Type B pancreatic cell (in vitro differentiated cells): ENCODE data around the gene CNTN4. TPM values are rescaled to one million over a fixed set of nuclear protein-coding genes. Genes with fewer than 3 reads are reported as not detected.
"Not testable (repeated sequence)": the region's sequence is repeated elsewhere in the genome, so short reads cannot be mapped to it uniquely, and the experiment has no call there.

Source experiments
- DNase-seq: peaks from one replicate; pipeline ENCODE4 v3.0.0; 2021; ENCODE audit warnings: mixed read lengths; ENCODE audit not compliant: unreplicated experiment; ENCODE audit errors: extremely low spot score
- H3K27ac Mint-ChIP-seq: 2 replicates; pipeline ENCODE4 v1.8.0; 2021; ENCODE audit warnings: mild to moderate bottlenecking, mixed read lengths
- H3K27me3 Mint-ChIP-seq: 2 replicates; pipeline ENCODE4 v1.8.0; 2021; ENCODE audit warnings: mixed read lengths
- H3K36me3 Mint-ChIP-seq: 2 replicates; pipeline ENCODE4 v1.8.0; 2021; ENCODE audit warnings: mixed read lengths
- H3K4me1 Mint-ChIP-seq: one replicate; pipeline ENCODE4 v1.8.0; 2021; ENCODE audit warnings: mixed read lengths; ENCODE audit not compliant: unreplicated experiment
- H3K4me3 Mint-ChIP-seq: 2 replicates; pipeline ENCODE4 v1.8.0; 2021; ENCODE audit warnings: mild to moderate bottlenecking, mixed read lengths
- H3K9me3 Mint-ChIP-seq: 2 replicates; pipeline ENCODE4 v1.8.0; 2021; ENCODE audit warnings: mixed read lengths
- total RNA-seq: library from RNA; stranded (reverse); gene quantifications from 2 replicates; pipeline ENCODE4 v1.2.1, GENCODE V29; 2021; ENCODE audit warnings: low replicate concordance
- TF ChIP-seq, protein P1 (sequence below): fragments of 200-600 bp; sonication (generic); conservative IDR thresholded peaks from 2 replicates; pipeline ENCODE4 v1.5.0; 2021; ENCODE audit warnings: antibody characterized with exemption, mild to moderate bottlenecking

Gene CNTN4
- total RNA-seq, 1 donor from 2014 or later, result 29.7 TPM

DNA sequence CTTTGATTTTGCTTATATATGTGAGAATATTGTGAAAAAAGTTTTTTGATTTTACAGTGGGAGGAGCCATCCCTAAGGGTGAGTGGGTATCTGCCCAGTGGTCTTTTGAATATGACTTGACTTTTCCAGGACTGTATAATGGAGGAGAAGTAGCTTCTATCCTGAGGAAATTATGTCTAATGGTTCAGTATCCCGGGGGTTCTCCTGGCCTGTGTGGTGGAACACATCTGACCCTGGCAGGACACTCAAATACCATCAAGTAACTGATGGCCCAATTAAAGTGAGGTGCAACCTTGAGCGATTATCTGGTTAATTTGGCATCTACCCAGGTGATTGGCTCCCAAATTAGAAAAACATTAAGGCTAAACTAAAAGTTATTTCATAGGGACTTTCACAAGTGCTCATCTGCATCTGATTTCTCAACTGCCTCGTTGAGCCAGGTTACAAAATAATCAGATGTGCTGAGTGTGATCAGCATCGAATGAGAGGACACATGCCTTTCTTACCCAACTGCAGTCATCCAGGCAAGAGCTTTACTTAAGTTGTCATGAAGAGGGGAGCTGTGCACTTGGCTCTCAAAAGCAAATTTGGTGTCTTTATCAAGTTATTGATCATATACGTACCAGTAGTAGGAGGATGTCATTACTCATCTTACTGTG is 810.2 kb downstream of the CNTN4 start:
- TF ChIP-seq, protein P1, sequence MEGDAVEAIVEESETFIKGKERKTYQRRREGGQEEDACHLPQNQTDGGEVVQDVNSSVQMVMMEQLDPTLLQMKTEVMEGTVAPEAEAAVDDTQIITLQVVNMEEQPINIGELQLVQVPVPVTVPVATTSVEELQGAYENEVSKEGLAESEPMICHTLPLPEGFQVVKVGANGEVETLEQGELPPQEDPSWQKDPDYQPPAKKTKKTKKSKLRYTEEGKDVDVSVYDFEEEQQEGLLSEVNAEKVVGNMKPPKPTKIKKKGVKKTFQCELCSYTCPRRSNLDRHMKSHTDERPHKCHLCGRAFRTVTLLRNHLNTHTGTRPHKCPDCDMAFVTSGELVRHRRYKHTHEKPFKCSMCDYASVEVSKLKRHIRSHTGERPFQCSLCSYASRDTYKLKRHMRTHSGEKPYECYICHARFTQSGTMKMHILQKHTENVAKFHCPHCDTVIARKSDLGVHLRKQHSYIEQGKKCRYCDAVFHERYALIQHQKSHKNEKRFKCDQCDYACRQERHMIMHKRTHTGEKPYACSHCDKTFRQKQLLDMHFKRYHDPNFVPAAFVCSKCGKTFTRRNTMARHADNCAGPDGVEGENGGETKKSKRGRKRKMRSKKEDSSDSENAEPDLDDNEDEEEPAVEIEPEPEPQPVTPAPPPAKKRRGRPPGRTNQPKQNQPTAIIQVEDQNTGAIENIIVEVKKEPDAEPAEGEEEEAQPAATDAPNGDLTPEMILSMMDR, result no peak
- no peak overlapping the region for H3K27ac Mint-ChIP-seq
- no peak for DNase-seq
- no peaks in the 10 kb centered on the region for H3K27me3 Mint-ChIP-seq
- peaks cover 3% of the 10 kb centered on the region for H3K36me3 Mint-ChIP-seq
- H3K4me3 Mint-ChIP-seq, result no peak overlapping the region
- no peaks in the 10 kb centered on the region for H3K4me1 Mint-ChIP-seq
- no peaks in the 10 kb centered on the region for H3K9me3 Mint-ChIP-seq

DNA sequence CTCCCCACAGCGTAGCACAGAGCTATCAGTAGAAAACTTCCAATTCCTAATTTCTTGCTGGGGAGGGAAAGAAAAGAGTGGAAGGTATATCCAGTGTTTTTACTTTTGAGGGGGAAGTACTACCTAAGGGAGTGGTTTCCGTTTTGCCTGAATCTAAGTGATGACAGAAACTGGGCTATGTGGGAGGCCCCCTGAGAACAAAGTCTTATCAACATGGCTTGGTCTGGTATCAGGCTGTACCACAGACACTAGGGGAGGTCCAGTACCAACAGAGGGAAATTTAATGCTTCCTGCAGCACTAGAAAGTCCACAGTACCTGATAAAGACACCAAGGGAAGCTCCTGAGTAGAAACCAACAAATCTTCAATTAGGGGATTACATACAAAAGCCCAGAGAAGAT is 812.3 kb downstream of the CNTN4 start:
- no peak for DNase-seq
- TF ChIP-seq, protein P1, result no peak
- Mint-ChIP-seq H3K4me1 (no peaks in the 10 kb centered on the region), H3K36me3 (no peaks in the 10 kb centered on the region), H3K27ac (no peak overlapping the region), H3K4me3 (no peak overlapping the region), H3K27me3 (no peaks in the 10 kb centered on the region), H3K9me3 (no peaks in the 10 kb centered on the region)

DNA sequence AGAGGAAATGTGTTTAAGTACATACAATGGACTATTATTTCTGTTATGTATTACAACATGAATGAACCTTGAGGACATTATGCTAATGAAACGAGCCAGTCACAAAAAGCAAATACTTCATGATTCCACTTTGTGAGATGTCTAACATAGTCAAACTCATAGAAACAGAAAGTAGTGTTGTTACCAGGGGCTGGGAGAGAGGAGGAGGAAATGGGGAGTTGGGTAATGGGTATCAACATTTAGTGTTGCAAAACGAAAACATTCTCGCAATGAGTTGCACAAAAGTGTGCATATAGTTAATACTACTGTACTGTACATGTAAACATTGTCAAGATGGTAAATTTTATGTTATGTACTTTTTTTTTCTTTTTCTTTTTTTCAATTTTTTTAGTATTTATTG is 817.2 kb downstream of the CNTN4 start:
- TF ChIP-seq, protein P1, result no peak
- no peaks in the 10 kb centered on the region for H3K27me3 Mint-ChIP-seq
- peaks cover 7% of the 10 kb centered on the region for H3K9me3 Mint-ChIP-seq
- no peak overlapping the region for H3K4me3 Mint-ChIP-seq
- no peak for DNase-seq
- no peaks in the 10 kb centered on the region for H3K4me1 Mint-ChIP-seq
- no peaks in the 10 kb centered on the region for H3K36me3 Mint-ChIP-seq
- no peak overlapping the region for H3K27ac Mint-ChIP-seq

DNA sequence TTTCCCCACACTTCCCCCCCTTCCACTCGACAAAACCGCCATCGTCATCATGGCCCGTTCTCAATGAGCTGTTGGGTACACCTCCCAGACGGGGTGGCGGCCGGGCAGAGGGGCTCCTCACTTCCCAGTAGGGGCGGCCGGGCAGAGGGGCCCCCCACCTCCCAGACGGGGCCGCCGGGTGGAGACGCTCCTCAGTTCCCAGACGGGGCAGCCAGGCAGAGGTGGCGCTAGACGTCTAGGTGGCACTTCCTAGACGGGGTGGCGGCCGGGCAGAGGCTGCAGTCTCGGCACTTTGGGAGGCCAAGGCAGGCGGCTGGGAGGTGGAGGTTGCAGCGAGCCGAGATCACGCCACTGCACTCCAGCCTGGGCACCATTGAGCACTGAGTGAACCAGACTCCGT is 818.0 kb downstream of the CNTN4 start:
- H3K4me1 Mint-ChIP-seq, H3K4me3 Mint-ChIP-seq, H3K36me3 Mint-ChIP-seq, H3K27me3 Mint-ChIP-seq, H3K27ac Mint-ChIP-seq, DNase-seq, H3K9me3 Mint-ChIP-seq: not testable (repeated sequence)

DNA sequence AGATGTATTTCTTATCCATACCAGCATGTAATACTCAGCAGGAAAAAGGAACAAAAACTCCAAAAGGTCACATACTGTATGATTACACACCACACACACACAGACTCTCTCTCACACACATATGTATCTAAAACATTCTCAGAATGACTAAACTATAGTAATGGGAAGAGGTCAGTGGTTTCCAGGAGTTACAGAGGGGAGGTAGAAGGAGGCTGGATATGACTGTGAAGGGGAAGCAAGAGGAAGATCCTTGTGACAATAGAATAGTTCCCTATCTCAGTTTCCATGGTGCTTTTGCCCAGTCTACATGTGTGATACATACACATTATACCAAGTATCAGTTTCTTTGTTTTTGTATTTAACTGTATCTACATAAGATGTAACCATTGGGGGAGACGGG is 821.4 kb downstream of the CNTN4 start:
- TF ChIP-seq, protein P1, result no peak

DNA sequence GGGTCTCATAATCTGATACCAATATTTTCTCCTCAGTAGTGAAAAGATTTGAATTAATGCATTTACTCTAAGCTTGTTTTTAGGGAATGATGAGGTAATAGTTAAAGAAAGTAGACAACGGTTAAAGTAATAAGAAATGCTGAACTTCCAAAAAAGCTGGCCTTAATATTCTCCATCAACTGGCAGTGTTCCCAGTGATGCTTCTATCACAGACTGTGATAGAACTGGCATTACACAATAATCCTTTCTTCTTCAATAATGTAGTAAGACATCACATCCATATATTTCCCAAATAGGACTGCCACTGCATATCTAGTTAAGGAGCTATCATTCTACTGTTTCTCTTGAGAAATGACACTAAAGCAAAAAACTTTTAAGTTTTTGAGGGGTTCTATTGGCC is 822.8 kb downstream of the CNTN4 start:
- H3K4me1 Mint-ChIP-seq, result no peaks in the 10 kb centered on the region
- H3K36me3 Mint-ChIP-seq, result no peaks in the 10 kb centered on the region
- H3K4me3 Mint-ChIP-seq, result no peak overlapping the region

More for the DNA sequence above, 821.4 kb downstream of the CNTN4 start:
- Mint-ChIP-seq H3K9me3 (peaks cover 7% of the 10 kb centered on the region), H3K4me1 (no peaks in the 10 kb centered on the region), H3K36me3 (no peaks in the 10 kb centered on the region), H3K27me3 (no peaks in the 10 kb centered on the region), H3K4me3 (no peak overlapping the region), H3K27ac (no peak overlapping the region)
- DNase-seq, result no peak

More for the DNA sequence above, 822.8 kb downstream of the CNTN4 start:
- DNase-seq, result no peak
- H3K9me3 Mint-ChIP-seq, result peaks cover 7% of the 10 kb centered on the region
- H3K27me3 Mint-ChIP-seq, result no peaks in the 10 kb centered on the region
- TF ChIP-seq, protein P1, result no peak
- no peak overlapping the region for H3K27ac Mint-ChIP-seq
